ENCODE measurements around the gene IPO13. TPM values are rescaled to one million over a fixed set of nuclear protein-coding genes. Genes with fewer than 3 reads are reported as not detected.

The IPO13 gene, protein sequence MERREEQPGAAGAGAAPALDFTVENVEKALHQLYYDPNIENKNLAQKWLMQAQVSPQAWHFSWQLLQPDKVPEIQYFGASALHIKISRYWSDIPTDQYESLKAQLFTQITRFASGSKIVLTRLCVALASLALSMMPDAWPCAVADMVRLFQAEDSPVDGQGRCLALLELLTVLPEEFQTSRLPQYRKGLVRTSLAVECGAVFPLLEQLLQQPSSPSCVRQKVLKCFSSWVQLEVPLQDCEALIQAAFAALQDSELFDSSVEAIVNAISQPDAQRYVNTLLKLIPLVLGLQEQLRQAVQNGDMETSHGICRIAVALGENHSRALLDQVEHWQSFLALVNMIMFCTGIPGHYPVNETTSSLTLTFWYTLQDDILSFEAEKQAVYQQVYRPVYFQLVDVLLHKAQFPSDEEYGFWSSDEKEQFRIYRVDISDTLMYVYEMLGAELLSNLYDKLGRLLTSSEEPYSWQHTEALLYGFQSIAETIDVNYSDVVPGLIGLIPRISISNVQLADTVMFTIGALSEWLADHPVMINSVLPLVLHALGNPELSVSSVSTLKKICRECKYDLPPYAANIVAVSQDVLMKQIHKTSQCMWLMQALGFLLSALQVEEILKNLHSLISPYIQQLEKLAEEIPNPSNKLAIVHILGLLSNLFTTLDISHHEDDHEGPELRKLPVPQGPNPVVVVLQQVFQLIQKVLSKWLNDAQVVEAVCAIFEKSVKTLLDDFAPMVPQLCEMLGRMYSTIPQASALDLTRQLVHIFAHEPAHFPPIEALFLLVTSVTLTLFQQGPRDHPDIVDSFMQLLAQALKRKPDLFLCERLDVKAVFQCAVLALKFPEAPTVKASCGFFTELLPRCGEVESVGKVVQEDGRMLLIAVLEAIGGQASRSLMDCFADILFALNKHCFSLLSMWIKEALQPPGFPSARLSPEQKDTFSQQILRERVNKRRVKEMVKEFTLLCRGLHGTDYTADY
- 10 to 100 TPM in 1 of 2 donors, 1 to 10 TPM in 1; 7.3 to 35.4 TPM for total RNA-seq
- polyA plus RNA-seq = 10 to 100 TPM; 16.6 to 18.1 TPM
- long read RNA-seq, donor 1, partial matches to known transcripts = 11 of 14 reads
- long read RNA-seq, donor 1, other reads (novel, unspliced or antisense) = 0 of 14 reads
- long read RNA-seq, donor 2, partial matches to known transcripts = 0 of 2 reads
- long read RNA-seq, donor 2, other reads (novel, unspliced or antisense) = 0 of 2 reads
- long read RNA-seq, donor 3, partial matches to known transcripts = 0 of 3 reads
- long read RNA-seq, donor 3, other reads (novel, unspliced or antisense) = 0 of 3 reads
- long read RNA-seq, donor 4 = 0 reads
- long read RNA-seq, donor 5, partial matches to known transcripts = 0 of 2 reads
- long read RNA-seq, donor 5, other reads (novel, unspliced or antisense) = 0 of 2 reads

DNA sequence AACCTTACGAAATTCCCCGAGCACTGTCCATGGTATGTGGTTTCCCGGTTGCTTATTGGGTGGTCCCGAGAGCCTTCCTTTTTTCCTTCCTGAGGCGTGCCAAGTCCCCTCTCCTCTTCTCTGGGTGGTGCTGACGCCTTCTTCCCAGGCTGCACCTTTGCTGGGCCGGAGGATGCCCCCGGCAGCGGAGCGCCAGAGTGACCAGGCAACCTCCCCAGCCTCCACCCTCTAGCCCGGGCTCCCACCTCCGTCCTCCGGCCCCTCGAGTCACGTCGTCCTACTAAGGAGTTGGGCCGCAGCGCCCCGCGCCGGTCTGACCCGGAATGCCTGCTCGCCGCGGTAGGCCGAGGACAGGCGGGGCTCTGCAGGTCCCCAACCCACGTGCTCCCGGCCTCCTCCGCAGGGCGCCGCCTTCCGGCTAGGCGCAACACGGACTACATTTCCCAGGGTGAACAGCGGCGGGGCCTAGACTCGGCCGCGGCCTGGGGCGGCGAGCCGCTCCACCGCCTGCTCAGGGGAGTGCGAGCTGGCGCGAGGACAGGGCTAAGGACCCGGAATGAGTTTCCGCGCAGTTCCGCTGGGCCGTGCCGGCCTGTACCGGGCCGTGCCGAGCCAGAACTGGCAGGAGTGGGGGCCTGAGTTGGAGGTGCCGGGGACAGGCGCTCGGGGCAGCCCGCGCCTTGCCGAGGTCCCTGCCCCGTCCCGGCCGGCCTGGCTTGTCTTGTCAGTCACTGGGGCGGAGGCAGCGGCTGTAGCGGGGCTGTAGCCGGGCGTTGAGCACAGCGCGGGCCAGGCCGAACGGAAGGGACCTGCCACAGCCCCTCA, at the start of gene IPO13:
Gene IPO13, plus strand, starts transcription at position 715 of the 825 bp plus-strand sequence. CDS start 651 bp downstream, outside the sequence.
- ATAC-seq (ENCODE audit: insufficient read depth, low FRiP score) = peak; percentile 98
- peak; percentile 96 to 97 (median 96) for DNase-seq
- Histone ChIP-seq H3K27me3 (ENCODE audit: control insufficient read depth in 3 of 3, insufficient read depth in 3 of 3, low read length in 2 of 3) (no peaks in the 10 kb centered on the region), H3K9me3 (ENCODE audit: control insufficient read depth in 4 of 4, insufficient read depth in 3 of 4, low read length in 3 of 4) (no peaks in the 10 kb centered on the region), H3K36me3 (ENCODE audit: control insufficient read depth in 4 of 4, insufficient read depth in 4 of 4, low read length in 4 of 4) (peaks cover 0 to 10% (median 0%) of the 10 kb centered on the region in 4 donors), H3K4me3 (peak within 1 kb of the TSS; percentile 71), H3K27ac (ENCODE audit: low read depth in 1 of 2, low read length in 1 of 2) (peak within 1 kb of the TSS; percentile 97 to 99), H3K4me1 (ENCODE audit: control insufficient read depth in 5 of 5, insufficient read depth in 5 of 5, low read length in 5 of 5) (peaks cover 3 to 20% (median 13%) of the 10 kb centered on the region in 5 donors), H3K9ac (ENCODE audit: insufficient read depth in 1 of 2, low read length in 2 of 2) (peak within 1 kb of the TSS; percentile 40 to 89)
- WGBS, 2 donors = 0 to 1% methylated on average over 72 to 74 of the region's 74 CpGs
- TF ChIP-seq, protein P1, sequence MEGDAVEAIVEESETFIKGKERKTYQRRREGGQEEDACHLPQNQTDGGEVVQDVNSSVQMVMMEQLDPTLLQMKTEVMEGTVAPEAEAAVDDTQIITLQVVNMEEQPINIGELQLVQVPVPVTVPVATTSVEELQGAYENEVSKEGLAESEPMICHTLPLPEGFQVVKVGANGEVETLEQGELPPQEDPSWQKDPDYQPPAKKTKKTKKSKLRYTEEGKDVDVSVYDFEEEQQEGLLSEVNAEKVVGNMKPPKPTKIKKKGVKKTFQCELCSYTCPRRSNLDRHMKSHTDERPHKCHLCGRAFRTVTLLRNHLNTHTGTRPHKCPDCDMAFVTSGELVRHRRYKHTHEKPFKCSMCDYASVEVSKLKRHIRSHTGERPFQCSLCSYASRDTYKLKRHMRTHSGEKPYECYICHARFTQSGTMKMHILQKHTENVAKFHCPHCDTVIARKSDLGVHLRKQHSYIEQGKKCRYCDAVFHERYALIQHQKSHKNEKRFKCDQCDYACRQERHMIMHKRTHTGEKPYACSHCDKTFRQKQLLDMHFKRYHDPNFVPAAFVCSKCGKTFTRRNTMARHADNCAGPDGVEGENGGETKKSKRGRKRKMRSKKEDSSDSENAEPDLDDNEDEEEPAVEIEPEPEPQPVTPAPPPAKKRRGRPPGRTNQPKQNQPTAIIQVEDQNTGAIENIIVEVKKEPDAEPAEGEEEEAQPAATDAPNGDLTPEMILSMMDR (IDR thresholded peaks at IDR 0.05; ENCODE audit: control extremely low read depth, extremely low read depth) = peak; percentile 78

DNA sequence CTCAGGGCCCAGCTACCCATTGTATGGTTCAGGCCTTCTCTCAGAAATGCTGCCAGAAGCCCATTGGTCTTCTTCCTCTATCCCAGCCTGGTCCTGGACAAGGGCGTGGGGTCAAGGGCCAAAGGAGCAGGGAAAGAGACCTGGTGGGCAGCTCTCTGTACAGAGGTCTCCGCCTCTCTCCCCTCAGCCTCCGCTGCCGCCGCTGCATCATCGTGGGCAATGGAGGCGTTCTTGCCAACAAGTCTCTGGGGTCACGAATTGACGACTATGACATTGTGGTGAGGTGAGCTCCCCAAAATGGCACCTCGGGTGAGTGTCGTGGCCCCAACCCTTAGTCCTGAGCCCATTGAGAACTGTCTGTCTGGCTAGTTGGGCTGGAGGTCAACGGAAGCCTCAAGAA, 47.8 kb upstream of the IPO13 start:
- Histone ChIP-seq H3K27me3 (ENCODE audit: control insufficient read depth in 3 of 3, insufficient read depth in 3 of 3, low read length in 2 of 3) (no peaks in the 10 kb centered on the region), H3K4me1 (ENCODE audit: control insufficient read depth in 5 of 5, insufficient read depth in 5 of 5, low read length in 5 of 5) (peaks cover 0 to 13% (median 0%) of the 10 kb centered on the region in 5 donors), H3K36me3 (ENCODE audit: control insufficient read depth in 4 of 4, insufficient read depth in 4 of 4, low read length in 4 of 4) (peaks cover 0 to 14% (median 7%) of the 10 kb centered on the region in 4 donors), H3K9ac (ENCODE audit: insufficient read depth in 1 of 2, low read length in 2 of 2) (no peak overlapping the region), H3K9me3 (ENCODE audit: control insufficient read depth in 4 of 4, insufficient read depth in 3 of 4, low read length in 3 of 4) (no peaks in the 10 kb centered on the region), H3K27ac (ENCODE audit: low read depth in 1 of 2, low read length in 1 of 2) (no peak overlapping the region), H3K4me3 (no peak overlapping the region)
- DNase-seq (no peak), ATAC-seq (ENCODE audit: insufficient read depth, low FRiP score) (no peak)
- 97 to 99% methylated on average over 12 of the region's 12 CpGs for WGBS, 2 donors
- TF ChIP-seq, protein P1 (IDR thresholded peaks at IDR 0.05; ENCODE audit: control extremely low read depth, extremely low read depth) = no peak

DNA sequence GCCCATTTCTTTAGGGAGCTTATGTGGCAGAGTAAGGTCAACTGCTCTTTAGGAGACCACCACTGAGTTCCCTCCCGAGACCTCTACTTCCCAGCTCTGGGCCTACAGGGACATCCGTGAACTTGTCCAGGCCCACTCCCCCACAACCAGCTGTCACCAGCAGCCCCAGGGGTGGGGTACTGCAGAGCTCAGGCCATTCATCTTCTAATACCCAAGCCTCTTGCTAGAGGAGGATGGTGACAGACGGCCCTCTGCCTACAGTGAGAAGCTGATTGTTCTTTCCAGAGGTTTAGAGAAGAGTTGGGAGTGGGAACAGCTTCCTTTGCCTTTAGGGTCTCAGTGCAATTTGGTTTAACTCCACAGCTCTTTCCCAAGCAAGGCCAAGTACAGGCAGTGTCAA, 46.4 kb upstream of the IPO13 start:
- H3K9me3 ChIP-seq (ENCODE audit: control insufficient read depth in 4 of 4, insufficient read depth in 3 of 4, low read length in 3 of 4) = no peaks in the 10 kb centered on the region
- peaks cover 0 to 13% (median 0%) of the 10 kb centered on the region in 5 donors for H3K4me1 ChIP-seq (ENCODE audit: control insufficient read depth in 5 of 5, insufficient read depth in 5 of 5, low read length in 5 of 5)
- TF ChIP-seq, protein P1 (IDR thresholded peaks at IDR 0.05; ENCODE audit: control extremely low read depth, extremely low read depth) = no peak
- H3K27ac ChIP-seq (ENCODE audit: low read depth in 1 of 2, low read length in 1 of 2) = no peak overlapping the region
- no peaks in the 10 kb centered on the region for H3K27me3 ChIP-seq (ENCODE audit: control insufficient read depth in 3 of 3, insufficient read depth in 3 of 3, low read length in 2 of 3)
- DNase-seq = no peak
- H3K36me3 ChIP-seq (ENCODE audit: control insufficient read depth in 4 of 4, insufficient read depth in 4 of 4, low read length in 4 of 4) = peaks cover 0 to 13% (median 6%) of the 10 kb centered on the region in 4 donors
- WGBS, 2 donors = 93 to 97% methylated on average over 3 of the region's 3 CpGs
- ATAC-seq (ENCODE audit: insufficient read depth, low FRiP score) = no peak
- H3K4me3 ChIP-seq = no peak overlapping the region
- no peak overlapping the region for H3K9ac ChIP-seq (ENCODE audit: insufficient read depth in 1 of 2, low read length in 2 of 2)

All from lung (tissue), 16 donors.